GM12865 (cell line): ENCODE measurements around the gene DGKZ.

Experiments used
- DNase-seq: peaks from one replicate; pipeline ENCODE4 v3.0.0; 2010; ENCODE audit warnings: low read depth
- H3K4me3 ChIP-seq: 2 replicates; pipeline ENCODE4 v1.5.1; 2011; ENCODE audit warnings: mild to moderate bottlenecking, low read depth, low read length, control low read depth
- TF ChIP-seq, protein P1 (sequence below): IDR thresholded peaks from 2 replicates; pipeline ENCODE4 v1.5.1; 2011; ENCODE audit warnings: low read length, control low read depth, low read depth, inconsistent platforms; ENCODE audit not compliant: insufficient read depth; ENCODE audit errors: missing control alignments

Gene DGKZ

GRCh38 chr11:46410021-46410420, 62.8 kb downstream of the DGKZ start:
- DNase-seq = no peak
- no peak overlapping the region for H3K4me3 ChIP-seq
- TF ChIP-seq, protein P1, sequence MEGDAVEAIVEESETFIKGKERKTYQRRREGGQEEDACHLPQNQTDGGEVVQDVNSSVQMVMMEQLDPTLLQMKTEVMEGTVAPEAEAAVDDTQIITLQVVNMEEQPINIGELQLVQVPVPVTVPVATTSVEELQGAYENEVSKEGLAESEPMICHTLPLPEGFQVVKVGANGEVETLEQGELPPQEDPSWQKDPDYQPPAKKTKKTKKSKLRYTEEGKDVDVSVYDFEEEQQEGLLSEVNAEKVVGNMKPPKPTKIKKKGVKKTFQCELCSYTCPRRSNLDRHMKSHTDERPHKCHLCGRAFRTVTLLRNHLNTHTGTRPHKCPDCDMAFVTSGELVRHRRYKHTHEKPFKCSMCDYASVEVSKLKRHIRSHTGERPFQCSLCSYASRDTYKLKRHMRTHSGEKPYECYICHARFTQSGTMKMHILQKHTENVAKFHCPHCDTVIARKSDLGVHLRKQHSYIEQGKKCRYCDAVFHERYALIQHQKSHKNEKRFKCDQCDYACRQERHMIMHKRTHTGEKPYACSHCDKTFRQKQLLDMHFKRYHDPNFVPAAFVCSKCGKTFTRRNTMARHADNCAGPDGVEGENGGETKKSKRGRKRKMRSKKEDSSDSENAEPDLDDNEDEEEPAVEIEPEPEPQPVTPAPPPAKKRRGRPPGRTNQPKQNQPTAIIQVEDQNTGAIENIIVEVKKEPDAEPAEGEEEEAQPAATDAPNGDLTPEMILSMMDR = no peak

DNA sequence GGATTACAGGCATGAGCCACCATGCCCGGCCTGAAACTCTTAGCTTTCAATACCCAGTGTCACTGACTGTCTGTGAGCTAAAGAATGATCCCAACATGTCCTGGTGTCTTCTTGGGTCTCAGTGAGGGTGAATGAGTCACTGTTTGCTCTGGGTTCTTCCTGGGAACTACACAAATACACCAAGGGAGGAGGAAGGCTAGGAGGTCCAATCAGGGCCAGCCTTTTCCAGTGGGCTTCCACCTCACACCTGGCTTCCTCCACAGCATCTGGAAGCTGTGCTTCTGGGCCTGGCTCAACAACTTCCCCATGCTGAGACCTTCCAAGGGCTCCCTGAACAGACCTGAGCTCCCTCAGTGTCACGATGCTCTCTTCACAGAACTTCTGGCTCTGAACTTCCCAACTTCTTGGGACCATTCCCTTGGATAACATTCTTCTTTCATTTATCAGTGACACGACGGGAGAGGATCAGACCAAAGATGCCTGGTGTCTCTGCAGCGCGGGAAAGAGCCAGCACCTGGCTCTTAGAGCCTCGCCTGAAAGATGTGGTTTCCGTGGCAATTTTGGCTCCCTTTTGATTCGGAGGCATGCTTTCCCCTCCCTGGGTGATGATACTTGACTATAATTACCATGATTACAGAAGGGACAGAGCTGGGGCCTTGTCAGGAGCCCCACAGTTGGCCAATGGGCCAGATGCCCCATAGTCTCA, 66.7 kb downstream of the DGKZ start:
- H3K4me3 ChIP-seq = no peak overlapping the region
- DNase-seq = no peak
- TF ChIP-seq, protein P1 = no peak

- DNase-seq = no peak
These were observed 67.2 kb downstream of the DGKZ start for GRCh38 chr11:46414466-46414796.

DNA sequence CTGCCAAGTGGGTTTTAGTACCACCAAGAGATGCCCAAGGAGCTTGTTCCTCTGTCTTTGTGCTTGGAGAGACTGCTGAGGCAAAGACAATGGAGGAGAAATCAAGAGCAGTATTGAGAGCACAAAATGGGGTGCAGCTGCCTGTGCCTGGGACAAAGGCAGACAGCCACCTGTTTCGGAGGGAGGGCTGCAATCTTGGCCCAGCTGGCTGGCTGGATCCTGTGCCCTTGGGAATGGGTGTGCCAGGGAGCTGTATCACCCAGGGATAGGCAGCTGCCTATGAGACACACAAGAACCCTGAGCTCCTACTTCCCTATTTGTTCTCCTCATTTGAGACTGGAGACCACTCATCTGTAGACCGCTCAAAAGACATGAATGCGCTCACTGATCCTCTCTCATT, 67.6 kb downstream of the DGKZ start:
- TF ChIP-seq, protein P1 = no peak
- no peak overlapping the region for H3K4me3 ChIP-seq
- DNase-seq = no peak

More at GRCh38 chr11:46414466-46414796, 67.2 kb downstream of the DGKZ start:
- TF ChIP-seq, protein P1 = no peak
- H3K4me3 ChIP-seq = no peak overlapping the region

DNA sequence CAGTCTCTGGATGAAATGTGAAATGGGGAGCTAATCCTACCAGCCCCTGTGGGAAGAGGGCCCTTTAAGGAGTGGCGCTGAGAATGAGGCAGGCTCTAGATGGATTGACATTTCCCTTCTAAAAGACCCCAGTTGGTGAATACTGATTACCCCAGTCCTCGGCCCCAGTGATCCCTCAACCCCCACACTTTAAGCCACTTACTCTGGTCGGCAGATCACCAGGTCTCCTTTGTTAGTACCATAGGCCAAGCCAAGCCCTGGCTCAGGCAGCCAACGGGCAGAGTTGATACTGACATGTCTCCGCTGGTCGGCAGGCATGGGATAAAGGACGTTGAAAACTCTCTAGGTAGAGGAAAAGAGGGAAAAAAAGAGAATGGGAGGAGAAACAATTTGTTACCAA, 70.4 kb downstream of the DGKZ start:
- no peak overlapping the region for H3K4me3 ChIP-seq
- DNase-seq = no peak
- TF ChIP-seq, protein P1 = no peak

- TF ChIP-seq, protein P1 = no peak
These were observed 71.5 kb downstream of the DGKZ start for GRCh38 chr11:46418751-46419150.

GRCh38 chr11:46420513-46420912, 73.2 kb downstream of the DGKZ start:
- TF ChIP-seq, protein P1 = no peak
- no peak overlapping the region for H3K4me3 ChIP-seq
- no peak for DNase-seq

More at GRCh38 chr11:46418751-46419150, 71.5 kb downstream of the DGKZ start:
- H3K4me3 ChIP-seq = no peak overlapping the region
- DNase-seq = no peak
